ENCODE results near the gene HAGH.

GRCh38 chr16:1770328-1771187 is 56.1 kb downstream of the HAGH start:
- TF ChIP-seq, protein P1, sequence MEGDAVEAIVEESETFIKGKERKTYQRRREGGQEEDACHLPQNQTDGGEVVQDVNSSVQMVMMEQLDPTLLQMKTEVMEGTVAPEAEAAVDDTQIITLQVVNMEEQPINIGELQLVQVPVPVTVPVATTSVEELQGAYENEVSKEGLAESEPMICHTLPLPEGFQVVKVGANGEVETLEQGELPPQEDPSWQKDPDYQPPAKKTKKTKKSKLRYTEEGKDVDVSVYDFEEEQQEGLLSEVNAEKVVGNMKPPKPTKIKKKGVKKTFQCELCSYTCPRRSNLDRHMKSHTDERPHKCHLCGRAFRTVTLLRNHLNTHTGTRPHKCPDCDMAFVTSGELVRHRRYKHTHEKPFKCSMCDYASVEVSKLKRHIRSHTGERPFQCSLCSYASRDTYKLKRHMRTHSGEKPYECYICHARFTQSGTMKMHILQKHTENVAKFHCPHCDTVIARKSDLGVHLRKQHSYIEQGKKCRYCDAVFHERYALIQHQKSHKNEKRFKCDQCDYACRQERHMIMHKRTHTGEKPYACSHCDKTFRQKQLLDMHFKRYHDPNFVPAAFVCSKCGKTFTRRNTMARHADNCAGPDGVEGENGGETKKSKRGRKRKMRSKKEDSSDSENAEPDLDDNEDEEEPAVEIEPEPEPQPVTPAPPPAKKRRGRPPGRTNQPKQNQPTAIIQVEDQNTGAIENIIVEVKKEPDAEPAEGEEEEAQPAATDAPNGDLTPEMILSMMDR (IDR thresholded peaks at IDR 0.05; ENCODE audit: insufficient read depth, low read length) = no peak
- TF ChIP-seq GABPA (IDR thresholded peaks at IDR 0.05; ENCODE audit: low read depth) = no peak
- TF ChIP-seq POLR2AphosphoS5 (IDR thresholded peaks at IDR 0.05; ENCODE audit: low read depth) = peak; percentile 25
- TF ChIP-seq REST (IDR thresholded peaks at IDR 0.05; ENCODE audit: insufficient replicate concordance, low read depth) = no peak
- no peak for TF ChIP-seq SPI1 (IDR thresholded peaks at IDR 0.05; ENCODE audit: borderline replicate concordance, low read depth)

Data from HL-60 (cell line).